HepG2 (cell line): ENCODE measurements around the gene SS18L1. TPM values are rescaled to one million over a fixed set of nuclear protein-coding genes. Genes with fewer than 3 reads are reported as not detected.

Experiments
- AKNA ChIP-seq: sonication (generic); formaldehyde crosslinking; IDR thresholded peaks from 2 replicates; pipeline ENCODE4 v1.4.0; 2020; ENCODE audit warnings: missing genetic modification reagents, borderline replicate concordance
- BHLHE40 ChIP-seq: IDR thresholded peaks from 2 replicates; pipeline ENCODE4 v1.6.1; 2011; ENCODE audit warnings: low read length, improper control_type of control experiment
- CHCHD3 ChIP-seq: sonication (generic); formaldehyde crosslinking; IDR thresholded peaks from 2 replicates; pipeline ENCODE4 v1.8.0; 2022; ENCODE audit warnings: mild to moderate bottlenecking, missing genetic modification reagents, moderate library complexity
- EP300 ChIP-seq, 3 experiments: sonication (generic) in 1 of 3; formaldehyde crosslinking in 1 of 3; IDR thresholded peaks; 2 replicates each; pipeline versions ENCODE4 v1.5.1 to v1.6.1; 2011 to 2020; ENCODE audit warnings: low read depth in 2 of 3, low read length in 2 of 3, borderline replicate concordance in 1 of 3, improper control_type of control experiment in 1 of 3, mild to moderate bottlenecking in 1 of 3, missing genetic modification reagents in 1 of 3, moderate library complexity in 1 of 3
- GATAD2A ChIP-seq: IDR thresholded peaks from 2 replicates; pipeline ENCODE4 v1.6.1; 2016
- HIC2 ChIP-seq: sonication (generic); formaldehyde crosslinking; IDR thresholded peaks from 2 replicates; pipeline ENCODE4 v1.9.0; 2022; ENCODE audit warnings: low read depth, missing genetic modification reagents
- IKZF4 ChIP-seq: sonication (generic); formaldehyde crosslinking; IDR thresholded peaks from 2 replicates; pipeline ENCODE4 v1.5.1; 2020; ENCODE audit warnings: borderline replicate concordance, mild to moderate bottlenecking, low read depth, missing genetic modification reagents; ENCODE audit errors: not compliant biosample characterization
- IRF2 ChIP-seq: IDR thresholded peaks from 2 replicates; pipeline ENCODE4 v1.6.1; 2018; ENCODE audit warnings: missing genetic modification reagents, missing compliant biosample characterization
- NFKB2 ChIP-seq: sonication (generic); formaldehyde crosslinking; IDR thresholded peaks from 2 replicates; pipeline ENCODE4 v1.4.0; 2020; ENCODE audit warnings: missing genetic modification reagents, borderline replicate concordance
- PRDM10 ChIP-seq: sonication (generic); formaldehyde crosslinking; IDR thresholded peaks from 2 replicates; pipeline ENCODE4 v1.4.0; 2020; ENCODE audit warnings: low read depth, missing genetic modification reagents
- TAF15 ChIP-seq: fragments of 200-400 bp; formaldehyde crosslinking; IDR thresholded peaks from one replicate; pipeline ENCODE4 v1.6.1; 2018; ENCODE audit warnings: mild to moderate bottlenecking, low read depth, low read length; ENCODE audit not compliant: poor library complexity, severe bottlenecking
- ZFP36L2 ChIP-seq: sonication (generic); formaldehyde crosslinking; IDR thresholded peaks from 2 replicates; pipeline ENCODE4 v1.4.0; 2020; ENCODE audit warnings: missing genetic modification reagents
- ZNF556 ChIP-seq: sonication (generic); formaldehyde crosslinking; IDR thresholded peaks from 2 replicates; pipeline ENCODE4 v1.4.0; 2020; ENCODE audit warnings: mild to moderate bottlenecking, missing genetic modification reagents, borderline replicate concordance
- ZNF563 ChIP-seq: sonication (generic); formaldehyde crosslinking; IDR thresholded peaks from 2 replicates; pipeline ENCODE4 v1.8.0; 2022; ENCODE audit warnings: mild to moderate bottlenecking, moderate library complexity, missing genetic modification reagents
- ZNF619 ChIP-seq: sonication (generic); formaldehyde crosslinking; IDR thresholded peaks from 2 replicates; pipeline ENCODE4 v1.4.0; 2020; ENCODE audit warnings: mild to moderate bottlenecking, missing genetic modification reagents
- ZNF678 ChIP-seq: sonication (generic); formaldehyde crosslinking; IDR thresholded peaks from 2 replicates; pipeline ENCODE4 v1.4.0; 2020; ENCODE audit warnings: mild to moderate bottlenecking, missing genetic modification reagents
- ZNF878 ChIP-seq: sonication (generic); formaldehyde crosslinking; IDR thresholded peaks from 2 replicates; pipeline ENCODE4 v1.8.1; 2023; ENCODE audit warnings: mild to moderate bottlenecking, missing genetic modification reagents, moderate library complexity
- polyA plus RNA-seq, 8 experiments: library from polyadenylated mRNA; depleted of rRNA in 3 of 8; stranded (reverse) in 7 of 8; unstranded in 1 of 8; fragments of >200 nt; fragmentation: Illumina TruSeq in 4 of 8; extraction: Trizol in 4 of 8; gene quantifications; 2 replicates each; pipeline versions ENCODE4 v1.2.1 to v1.2.3, GENCODE V29; 2011 to 2016; ENCODE audit warnings: low read depth in 4 of 8, missing spikeins in 1 of 8, mixed read lengths in 1 of 8; ENCODE audit not compliant: insufficient read depth in 1 of 8
- total RNA-seq, 5 experiments: library from RNA; depleted of rRNA; stranded (reverse); fragments of >200 nt; fragmentation: Illumina TruSeq; extraction: Trizol; gene quantifications; 2 replicates each; pipeline ENCODE4 v1.2.3, GENCODE V29; 2016; ENCODE audit warnings: low read depth in 1 of 5

SS18L1 gene
- total and polyA plus RNA-seq, 2 of the 13 experiments (the other 11 are each of a cell fraction or from before 2014, with no cell fraction given) = 17.8 to 27.6 TPM

GRCh38 chr20:62156592-62157386 is 13.2 kb downstream of the SS18L1 start (continued):
- TF ChIP-seq TAF15 (peak; percentile 65), ZNF678 (CRISPR knock-in tag) (0 out of 2 replicates have a peak, but pooled peaks have one; percentile 32), NFKB2 (CRISPR knock-in tag) (peak; percentile 29; the same call in 1 of the 2 replicates), BHLHE40 (0 out of 2 replicates have a peak, but pooled peaks have one; percentile 20), GATAD2A (CRISPR knock-in tag) (peak; percentile 65; the same call in 1 of the 2 replicates), EP300 (IDR thresholded peaks at IDR 0.05; ENCODE audit: low read depth in 2 of 2, low read length in 2 of 2) (peak in 1 of 2 experiments; percentile 3; a peak in 1 of 4 replicates), EP300 (CRISPR knock-in tag; IDR thresholded peaks at IDR 0.05; ENCODE audit: borderline replicate concordance) (peak; percentile 42), ZFP36L2 (CRISPR knock-in tag) (0 out of 2 replicates have a peak, but pooled peaks have one; percentile 63), CHCHD3 (CRISPR knock-in tag) (0 out of 2 replicates have a peak, but pooled peaks have one; percentile 68), PRDM10 (CRISPR knock-in tag) (peak; percentile 81; the same call in 1 of the 2 replicates), ZNF878 (CRISPR knock-in tag) (no peak), AKNA (CRISPR knock-in tag) (no peak), HIC2 (CRISPR knock-in tag) (peak; percentile 48; the same call in 1 of the 2 replicates), ZNF556 (CRISPR knock-in tag) (peak; percentile 72; the same call in 1 of the 2 replicates), IKZF4 (CRISPR knock-in tag) (no peak), ZNF563 (peak; percentile 59; the same call in 1 of the 2 replicates), ZNF619 (CRISPR knock-in tag) (0 out of 2 replicates have a peak, but pooled peaks have one; percentile 52), IRF2 (CRISPR knock-in tag) (peak; percentile 60; the same call in 1 of the 2 replicates)
